AG09309 (cell line): ENCODE data around the gene NRXN2.

Experiments
- DNase-seq: peaks from one replicate; pipeline ENCODE4 v3.0.0-alpha.2; 2010; ENCODE audit warnings: low read depth
- H3K4me3 ChIP-seq: 2 replicates; pipeline ENCODE4 v1.5.1; 2011; ENCODE audit warnings: mild to moderate bottlenecking, low read depth, low read length, moderate library complexity; ENCODE audit not compliant: control insufficient read depth
- CTCF ChIP-seq: IDR thresholded peaks from 2 replicates; pipeline ENCODE4 v1.5.1; 2011; ENCODE audit warnings: mild to moderate bottlenecking, low read depth, low read length, inconsistent platforms; ENCODE audit not compliant: insufficient read depth, control insufficient read depth; ENCODE audit errors: missing control alignments

The NRXN2 gene

GRCh38 chr11:64601605-64602465, 121.2 kb downstream of the NRXN2 start:
- no peak overlapping the region for H3K4me3 ChIP-seq
- no peak for TF ChIP-seq CTCF
- DNase-seq = no peak

- DNase-seq = no peak
- no peak for TF ChIP-seq CTCF
- H3K4me3 ChIP-seq = no peak overlapping the region
These were observed 122.6 kb downstream of the NRXN2 start for GRCh38 chr11:64600281-64600992.

GRCh38 chr11:64599698-64600211, 123.2 kb downstream of the NRXN2 start:
- no peak for TF ChIP-seq CTCF
- DNase-seq = no peak
- no peak overlapping the region for H3K4me3 ChIP-seq

GRCh38 chr11:64598797-64599697, 124.0 kb downstream of the NRXN2 start:
- no peak for DNase-seq
- TF ChIP-seq CTCF = no peak
- H3K4me3 ChIP-seq = no peak overlapping the region

GRCh38 chr11:64598106-64598796, 124.7 kb downstream of the NRXN2 start:
- no peak for DNase-seq
- TF ChIP-seq CTCF = no peak
- H3K4me3 ChIP-seq = no peak overlapping the region
